ENCODE data around the gene DSCAML1. TPM values are rescaled to one million over a fixed set of nuclear protein-coding genes. Genes with fewer than 3 reads are reported as not detected.
A peak's percentile ranks its signal among the peaks of the same experiment; 100 is the strongest.

The DSCAML1 gene
- total and polyA plus RNA-seq, 10 of the 15 experiments (the other 5 are each of a cell fraction or from before 2014, with no cell fraction given): 0.03 to 0.18 (median 0.06) TPM; not detected in 1

- in situ Hi-C loops (cut with MboI): no loop called here
- peak overlapping the region; percentile 68 for H2AFZ ChIP-seq (ENCODE audit: control insufficient read depth, low read depth, low read length)
- FAIRE-seq (no peak), ATAC-seq (no peak), DNase-seq (ENCODE audit: low read depth, low spot score) (no peak)
- H4K20me1 ChIP-seq (ENCODE audit: control insufficient read depth, insufficient read depth): no peaks in the 10 kb centered on the region
- no peaks in the 10 kb centered on the region for H3K36me3 ChIP-seq (ENCODE audit: control insufficient read depth in 2 of 2, insufficient read depth in 2 of 2, low read length in 1 of 2)
- no peaks in the 10 kb centered on the region for H3K9me3 ChIP-seq (replicated peaks; ENCODE audit: control insufficient read depth, insufficient read depth, low read length)
- ChIA-PET RAD21 (ENCODE audit: unreplicated experiment) (interaction anchor here (0.8 to 22.6 kb wide), 25 partner anchors 9 to 585 kb away, joined by 3 to 393 read pairs (median 4); partner anchors contain the start of genes IL10RA and PCSK7), SMC1A (ENCODE audit: uncharacterized antibody, unreplicated experiment) (interaction anchor here (0.6 to 11.7 kb wide), 25 partner anchors 11 to 585 kb away, joined by 3 to 318 read pairs (median 5); partner anchors contain the start of genes IL10RA and PCSK7), POLR2A (interaction anchor here (0.6 to 4.8 kb wide), 9 partner anchors 9 to 392 kb away, joined by 3 to 47 read pairs (median 5); no protein-coding TSS in a partner anchor), CTCF (interaction anchor here (0.6 to 16.0 kb wide), 40 partner anchors 9 to 590 kb away, joined by 3 to 503 read pairs (median 4); partner anchors contain the start of gene TMPRSS13)
- peak overlapping the region; percentile 87 for H3K27ac ChIP-seq (ENCODE audit: control insufficient read depth, insufficient read depth)
- intact Hi-C loops (cut with micrococcal nuclease; ENCODE audit: unreplicated experiment): loop anchor here (1.0 to 10.0 kb wide), 5 partner anchors 10 to 1892 kb away; partner anchors contain the start of genes KMT2A, PCSK7 and RNF214
- TF ChIP-seq BCL11A (IDR thresholded peaks at IDR 0.05; ENCODE audit: low read depth, low read length) (no peak), ZBTB33 (IDR thresholded peaks at IDR 0.05) (no peak), PML (IDR thresholded peaks at IDR 0.05; ENCODE audit: low read length) (no peak), SPI1 (IDR thresholded peaks at IDR 0.05; ENCODE audit: borderline replicate concordance, insufficient read depth, low read depth, low read length) (0 out of 2 replicates have a peak, but pooled peaks have one; percentile 43), PAX8 (IDR thresholded peaks at IDR 0.05) (no peak), STAT1 (conservative IDR thresholded peaks at IDR 0.05) (no peak), LARP7 (IDR thresholded peaks at IDR 0.05) (peak; percentile 40; the same call in 1 of the 2 replicates)
- H3K4me1 ChIP-seq (ENCODE audit: control insufficient read depth, insufficient read depth, low read length): peaks cover 55% of the 10 kb centered on the region
- H3K4me2 ChIP-seq (ENCODE audit: control insufficient read depth, insufficient read depth): peak overlapping the region; percentile 49
- H3K9ac ChIP-seq (ENCODE audit: control insufficient read depth, insufficient read depth, low read length): peak overlapping the region; percentile 66
- no peaks in the 10 kb centered on the region for H3K27me3 ChIP-seq (replicated peaks in 1 of 2; ENCODE audit: control insufficient read depth in 2 of 2, insufficient read depth in 2 of 2, low read length in 1 of 2)
- H3K79me2 ChIP-seq (ENCODE audit: control insufficient read depth, insufficient read depth, low read length): peaks cover 2% of the 10 kb centered on the region; the same call in 1 of the 2 replicates
- WGBS (ENCODE audit: insufficient coverage, insufficient replicate concordance, low lambda C conversion rate, missing lambda C conversion rate): 65% methylated on average over 5 of the region's 5 CpGs
- BruUV-seq (replicated peaks): no TSS peak
- no peak overlapping the region for H3K4me3 ChIP-seq
Measured at GRCh38 chr11:117816846-117817367, 19.9 kb upstream of the DSCAML1 start.

Measured in GM12878 (cell line).